Neuronal stem cell (in vitro differentiated cells): ENCODE data around the gene AZIN2.
"Not testable (repeated sequence)": the region's sequence is repeated elsewhere in the genome, so short reads cannot be mapped to it uniquely, and the experiment has no call there.

Experiments used
- DNase-seq: peaks from one replicate; pipeline ENCODE4 v3.0.0-alpha.2; 2013; ENCODE audit warnings: low spot score
- H2AFZ ChIP-seq: one replicate; pipeline ENCODE4 v1.6.1; 2013; ENCODE audit warnings: mild to moderate bottlenecking, low read length, inconsistent platforms
- H2AK5ac ChIP-seq: 2 replicates; pipeline ENCODE4 v1.6.1; 2013; ENCODE audit warnings: low read depth, mild to moderate bottlenecking, inconsistent platforms, low read length, moderate library complexity, mixed read lengths
- H2BK120ac ChIP-seq: 2 replicates; pipeline ENCODE4 v1.6.1; 2013; ENCODE audit warnings: low read depth, mild to moderate bottlenecking, inconsistent platforms, low read length, moderate library complexity, mixed read lengths
- H2BK12ac ChIP-seq: one replicate; pipeline ENCODE4 v1.6.1; 2013; ENCODE audit warnings: low read length, inconsistent platforms
- H2BK15ac ChIP-seq: 2 replicates; pipeline ENCODE4 v1.6.1; 2013; ENCODE audit warnings: mild to moderate bottlenecking, low read length, inconsistent platforms, mixed read lengths
- H2BK5ac ChIP-seq: one replicate; pipeline ENCODE4 v1.6.1; 2013; ENCODE audit warnings: inconsistent platforms, mild to moderate bottlenecking, low read length, moderate library complexity
- H3K14ac ChIP-seq: one replicate; pipeline ENCODE4 v1.6.1; 2013; ENCODE audit warnings: low read length, inconsistent platforms
- H3K18ac ChIP-seq: 2 replicates; pipeline ENCODE4 v1.6.1; 2013; ENCODE audit warnings: low read length, inconsistent platforms
- H3K23ac ChIP-seq: 2 replicates; pipeline ENCODE4 v1.6.1; 2013; ENCODE audit warnings: low read depth, mild to moderate bottlenecking, mixed read lengths, low read length, inconsistent platforms; ENCODE audit not compliant: poor library complexity
- H3K27ac ChIP-seq: replicated peaks from 3 replicates; pipeline ENCODE4 v1.5.1; 2013; ENCODE audit warnings: low read length, inconsistent platforms
- H3K27me3 ChIP-seq, 3 experiments: 2 replicates each; pipeline ENCODE4 v1.6.1; 2013; ENCODE audit warnings: low read length in 3 of 3, mild to moderate bottlenecking in 2 of 3, inconsistent platforms in 1 of 3, low read depth in 1 of 3, mixed read lengths in 1 of 3, moderate library complexity in 1 of 3; ENCODE audit not compliant: control insufficient read depth in 3 of 3, insufficient read depth in 3 of 3
- H3K36me3 ChIP-seq, 2 donors: replicated peaks in 1 of 2; 2 replicates each; pipeline ENCODE4 v1.6.1; 2013; ENCODE audit warnings: low read length in 2 of 2; ENCODE audit not compliant: control insufficient read depth in 2 of 2, insufficient read depth in 2 of 2
- H3K4ac ChIP-seq: 2 replicates; pipeline ENCODE4 v1.6.1; 2013; ENCODE audit warnings: inconsistent platforms, mild to moderate bottlenecking, low read length, moderate library complexity
- H3K4me1 ChIP-seq, 2 donors: 1 replicate in 1 of 2; 2 replicates in 1 of 2; pipeline ENCODE4 v1.6.1; 2013; ENCODE audit warnings: low read length in 2 of 2, low read depth in 1 of 2; ENCODE audit not compliant: control insufficient read depth in 2 of 2, insufficient read depth in 1 of 2
- H3K4me2 ChIP-seq: one replicate; pipeline ENCODE4 v1.6.1; 2013; ENCODE audit warnings: mild to moderate bottlenecking, low read length, inconsistent platforms; ENCODE audit not compliant: insufficient read depth, poor library complexity, severe bottlenecking
- H3K4me3 ChIP-seq, 2 donors: 2 replicates each; pipeline ENCODE4 v1.5.1; 2013; ENCODE audit warnings: low read length in 2 of 2, mild to moderate bottlenecking in 2 of 2, inconsistent platforms in 1 of 2, moderate library complexity in 1 of 2
- H3K79me1 ChIP-seq: one replicate; pipeline ENCODE4 v1.6.1; 2013; ENCODE audit warnings: low read depth, mild to moderate bottlenecking, inconsistent platforms, low read length, moderate library complexity
- H3K9ac ChIP-seq: one replicate; pipeline ENCODE4 v1.6.1; 2013; ENCODE audit warnings: mild to moderate bottlenecking, low read depth, low read length, inconsistent platforms; ENCODE audit not compliant: poor library complexity
- H3K9me3 ChIP-seq, 2 donors: replicated peaks in 1 of 2; 2 replicates each; pipeline versions ENCODE3 to v1.6.1; 2013; ENCODE audit warnings: low read length in 2 of 2, mild to moderate bottlenecking in 2 of 2, inconsistent platforms in 1 of 2, low read depth in 1 of 2, mixed read lengths in 1 of 2, moderate library complexity in 1 of 2; ENCODE audit not compliant: control insufficient read depth in 2 of 2, insufficient read depth in 1 of 2
- H4K8ac ChIP-seq: one replicate; pipeline ENCODE4 v1.6.1; 2013; ENCODE audit warnings: low read depth, mild to moderate bottlenecking, inconsistent platforms, low read length, moderate library complexity
- H4K91ac ChIP-seq: one replicate; pipeline ENCODE4 v1.6.1; 2013; ENCODE audit warnings: low read length, low read depth, mild to moderate bottlenecking, inconsistent platforms; ENCODE audit not compliant: poor library complexity
- WGBS, 2 donors: extraction: QIAGEN DNeasy Blood & Tissue Kit; methylation state at CpG; one replicate each; pipeline ENCODE4 v1.1.7; 2013; ENCODE audit warnings: missing lambda C conversion rate in 2 of 2, mixed read lengths in 1 of 2; ENCODE audit not compliant: insufficient read length in 2 of 2, insufficient replicate concordance in 1 of 2; ENCODE audit errors: extremely low coverage in 2 of 2; 5-methylcytosine and 5-hydroxymethylcytosine counted together

The AZIN2 gene

GRCh38 chr1:33122483-33123178, 41.7 kb downstream of the AZIN2 start:
- no peaks in the 10 kb centered on the region for H3K36me3 ChIP-seq
- H3K4me2 ChIP-seq = no peak overlapping the region
- peaks cover 0 to 6% of the 10 kb centered on the region in 2 donors for H3K4me1 ChIP-seq
- H4K8ac ChIP-seq = no peak overlapping the region
- DNase-seq = no peak
- no peaks in the 10 kb centered on the region for H3K79me1 ChIP-seq
- no peak overlapping the region for H3K27ac ChIP-seq
- H2AK5ac ChIP-seq = no peak overlapping the region
- H2BK5ac ChIP-seq = peak overlapping the region; percentile 55
- no peak overlapping the region for H3K23ac ChIP-seq
- no peak overlapping the region for H2AFZ ChIP-seq
- H3K27me3 ChIP-seq = peaks cover 0 to 2% (median 0%) of the 10 kb centered on the region in 3 experiments
- no peak overlapping the region for H3K4ac ChIP-seq
- H3K14ac ChIP-seq = no peak overlapping the region
- H2BK15ac ChIP-seq = no peak overlapping the region
- no peak overlapping the region for H4K91ac ChIP-seq
- no peak overlapping the region for H2BK120ac ChIP-seq
- no peak overlapping the region for H2BK12ac ChIP-seq
- H3K18ac ChIP-seq = no peak overlapping the region
- no CpG with 5 or more reads among the region's 7 CpGs for WGBS, 2 donors
- no peaks in the 10 kb centered on the region for H3K9me3 ChIP-seq
- no peak overlapping the region for H3K4me3 ChIP-seq
- no peak overlapping the region for H3K9ac ChIP-seq

- Histone ChIP-seq H4K91ac (no peak overlapping the region), H3K27ac (no peak overlapping the region), H3K9me3 (no peaks in the 10 kb centered on the region), H3K27me3 (peaks cover 0 to 2% (median 0%) of the 10 kb centered on the region in 3 experiments), H3K79me1 (no peaks in the 10 kb centered on the region), H3K4me3 (no peak overlapping the region), H3K4me1 (peaks cover 0 to 6% of the 10 kb centered on the region in 2 donors), H3K4me2 (no peak overlapping the region), H2BK5ac (no peak overlapping the region), H2AK5ac (no peak overlapping the region), H2BK12ac (no peak overlapping the region), H3K18ac (no peak overlapping the region), H3K23ac (no peak overlapping the region), H3K36me3 (no peaks in the 10 kb centered on the region), H3K4ac (no peak overlapping the region), H3K14ac (no peak overlapping the region), H3K9ac (no peak overlapping the region), H4K8ac (no peak overlapping the region), H2AFZ (no peak overlapping the region), H2BK120ac (no peak overlapping the region), H2BK15ac (no peak overlapping the region)
- DNase-seq = no peak
- no CpG with 5 or more reads among the region's 3 CpGs for WGBS, 2 donors
Observed at GRCh38 chr1:33123266-33123665, 42.3 kb downstream of the AZIN2 start.

GRCh38 chr1:33124647-33125046, 43.7 kb downstream of the AZIN2 start:
- not testable (repeated sequence) for H3K14ac ChIP-seq, H2AFZ ChIP-seq, H3K4ac ChIP-seq, H2BK12ac ChIP-seq, H3K4me2 ChIP-seq, H3K27ac ChIP-seq, H3K79me1 ChIP-seq, H2BK15ac ChIP-seq, H3K4me3 ChIP-seq, H2BK120ac ChIP-seq, H3K27me3 ChIP-seq, H3K9me3 ChIP-seq, H3K18ac ChIP-seq, H3K23ac ChIP-seq, H2BK5ac ChIP-seq, H3K36me3 ChIP-seq, H3K4me1 ChIP-seq, H4K8ac ChIP-seq, DNase-seq, H2AK5ac ChIP-seq, H4K91ac ChIP-seq, H3K9ac ChIP-seq
- WGBS, 2 donors = no CpG with 5 or more reads among the region's 4 CpGs

- Histone ChIP-seq H3K79me1 (no peaks in the 10 kb centered on the region), H3K14ac (no peak overlapping the region), H2BK120ac (no peak overlapping the region), H2BK12ac (no peak overlapping the region), H3K18ac (peak overlapping the region; percentile 73), H3K23ac (no peak overlapping the region), H3K4ac (no peak overlapping the region), H4K8ac (no peak overlapping the region), H2BK15ac (no peak overlapping the region), H4K91ac (no peak overlapping the region), H2BK5ac (no peak overlapping the region), H2AFZ (peak overlapping the region; percentile 74), H3K4me1 (peaks cover 0 to 3% of the 10 kb centered on the region in 2 donors), H3K9ac (no peak overlapping the region), H3K4me2 (peak overlapping the region; percentile 83), H3K9me3 (no peaks in the 10 kb centered on the region), H3K36me3 (no peaks in the 10 kb centered on the region), H3K4me3 (peak overlapping the region; percentile 66 to 82), H2AK5ac (no peak overlapping the region), H3K27me3 (peaks cover 0 to 4% (median 0%) of the 10 kb centered on the region in 3 experiments), H3K27ac (peak overlapping the region; percentile 3)
- no peak for DNase-seq
- no CpG with 5 or more reads among the region's 9 CpGs for whole genome bisulfite sequencing, 2 donors
Observed at GRCh38 chr1:33126411-33127000, 45.6 kb downstream of the AZIN2 start.
